Stimulated activated CD8-positive, alpha-beta memory T cell treated with anti-CD3 and anti-CD28 coated beads, Interleukin-15, amount 100 ng/mL, for 48 hours (primary cell): ENCODE data around the gene C2CD4B.

Experiments
- DNase-seq, 2 donors: peaks; one replicate each; pipeline ENCODE4 v3.0.0-alpha.2; 2020; ENCODE audit warnings: low read depth in 2 of 2

The C2CD4B gene

DNA sequence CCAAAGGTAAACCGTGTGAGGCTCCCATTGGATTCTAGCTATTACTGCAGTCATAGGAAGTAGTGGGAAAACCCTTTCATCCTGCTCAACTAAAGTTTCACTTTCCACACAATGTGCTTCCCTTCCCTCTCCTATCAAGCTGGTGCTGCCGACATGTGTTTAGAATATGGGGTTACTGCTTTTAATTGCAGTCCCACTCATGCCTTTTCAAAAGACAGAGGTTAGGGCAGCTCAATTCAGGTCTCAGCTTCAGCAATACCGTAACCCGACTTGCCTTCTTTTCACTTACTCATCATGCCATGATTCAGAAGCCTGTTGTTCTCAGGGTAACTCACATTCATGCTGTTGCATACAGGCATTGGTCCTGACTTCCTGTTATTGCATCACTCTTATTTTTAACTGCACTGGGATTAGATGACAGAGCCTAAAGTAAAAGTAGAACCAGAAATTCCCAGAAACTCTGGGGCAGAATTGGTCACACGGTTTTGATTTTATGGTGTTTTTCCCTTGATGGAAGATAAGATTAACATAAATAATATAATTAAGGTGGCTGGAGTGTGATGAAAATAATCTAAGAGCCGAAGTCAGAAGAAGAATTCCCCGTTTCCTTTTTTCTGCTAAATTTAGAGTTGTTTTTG is 45.7 kb downstream of the C2CD4B start:
- DNase-seq = peak in 1 of 2 donors; percentile 9

DNA sequence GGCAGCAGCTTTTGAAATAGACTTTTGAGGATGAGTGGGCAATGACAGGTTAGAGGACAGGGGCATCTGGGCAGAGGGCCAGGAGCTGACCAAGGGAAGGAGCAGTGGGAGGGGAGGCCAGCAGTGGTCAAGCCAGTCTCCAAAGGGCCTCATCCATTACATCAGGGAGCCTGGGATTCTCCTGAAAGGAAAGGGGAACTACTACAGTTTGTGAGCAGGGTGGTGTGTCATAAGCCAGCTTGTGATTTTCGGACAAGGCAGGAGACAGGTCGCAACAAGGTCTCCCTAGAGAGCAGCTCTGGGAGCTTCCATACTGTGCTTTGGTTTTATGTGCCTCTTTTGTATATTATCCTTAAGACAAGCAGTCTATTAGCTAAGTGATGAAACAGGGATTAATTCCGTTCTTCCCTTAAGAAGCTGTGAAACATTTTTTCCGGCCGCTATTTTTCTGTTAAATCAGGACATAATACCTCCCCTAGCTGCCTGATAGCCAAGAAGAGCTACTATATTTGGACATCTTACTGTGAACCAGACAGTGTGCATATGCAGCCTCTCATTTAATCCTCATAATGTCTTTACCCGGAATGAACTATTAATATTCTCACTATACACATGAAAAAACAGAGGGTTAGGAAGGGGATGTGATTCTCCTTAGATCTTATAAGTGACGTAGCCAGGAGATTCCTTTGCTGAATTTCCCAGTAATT is 46.4 kb downstream of the C2CD4B start:
- DNase-seq = no peak

DNA sequence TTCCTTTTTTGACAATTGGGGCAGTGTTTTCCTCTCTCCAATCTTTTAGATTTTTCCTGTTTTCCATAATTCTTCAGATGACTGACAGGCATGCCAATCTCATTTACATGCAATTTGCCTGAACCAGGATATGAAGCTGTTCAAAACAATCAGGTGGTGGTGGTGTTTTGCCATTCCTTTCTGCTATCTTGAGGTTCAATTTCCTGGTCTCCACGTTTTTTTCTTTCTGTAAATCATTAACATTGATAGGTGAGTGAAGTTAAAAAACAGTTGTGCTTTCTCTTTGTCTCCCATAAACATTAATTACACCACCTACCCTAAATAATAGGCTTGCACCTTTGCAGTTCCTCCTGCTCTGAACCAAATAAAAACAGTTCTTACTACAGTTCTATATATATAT is 49.2 kb downstream of the C2CD4B start:
- no peak for DNase-seq
